Stimulated activated CD8-positive, alpha-beta memory T cell treated with anti-CD3 and anti-CD28 coated beads, Interleukin-4, amount 100 ng/mL, for 4 hours (primary cell): ENCODE data around the gene CEBPZOS.
A peak's percentile ranks its signal among the peaks of the same experiment; 100 is the strongest.

Experiments
- DNase-seq, 2 donors: peaks; one replicate each; pipeline ENCODE4 v3.0.0-alpha.2; 2020; ENCODE audit warnings: low read depth in 2 of 2, low spot score in 1 of 2

CEBPZOS gene

GRCh38 chr2:37231241-37232130 is 35.2 kb downstream of the CEBPZOS start, which contains the start of the genes CEBPZ and NDUFAF7:
Gene CEBPZ, minus strand, starts transcription at chr2:37231596. Its CDS starts 29 bp downstream, at chr2:37231567.
Gene NDUFAF7, plus strand, starts transcription at chr2:37231658. Its CDS starts 48 bp downstream, at chr2:37231706.
- peak; percentile 66 to 77 for DNase-seq

- DNase-seq, result no peak
These were observed 36.0 kb downstream of the CEBPZOS start for GRCh38 chr2:37232131-37232933.

GRCh38 chr2:37243435-37243834 is 47.1 kb downstream of the CEBPZOS start:
- no peak for DNase-seq

GRCh38 chr2:37244017-37244416 is 47.7 kb downstream of the CEBPZOS start:
- DNase-seq, result no peak

GRCh38 chr2:37244755-37245154 is 48.5 kb downstream of the CEBPZOS start:
- no peak for DNase-seq

- no peak for DNase-seq
These were observed 49.9 kb downstream of the CEBPZOS start for GRCh38 chr2:37246205-37246604.

GRCh38 chr2:37250869-37251740 is 54.8 kb downstream of the CEBPZOS start:
- no peak for DNase-seq
